ENCODE results near the gene C11orf68. TPM values are rescaled to one million over a fixed set of nuclear protein-coding genes. Genes with fewer than 3 reads are reported as not detected.

C11orf68 gene
- total and polyA plus RNA-seq, 9 of the 15 experiments (the other 6 are each of a cell fraction or from before 2014, with no cell fraction given), result 3.6 to 35.9 (median 12.8) TPM

DNA sequence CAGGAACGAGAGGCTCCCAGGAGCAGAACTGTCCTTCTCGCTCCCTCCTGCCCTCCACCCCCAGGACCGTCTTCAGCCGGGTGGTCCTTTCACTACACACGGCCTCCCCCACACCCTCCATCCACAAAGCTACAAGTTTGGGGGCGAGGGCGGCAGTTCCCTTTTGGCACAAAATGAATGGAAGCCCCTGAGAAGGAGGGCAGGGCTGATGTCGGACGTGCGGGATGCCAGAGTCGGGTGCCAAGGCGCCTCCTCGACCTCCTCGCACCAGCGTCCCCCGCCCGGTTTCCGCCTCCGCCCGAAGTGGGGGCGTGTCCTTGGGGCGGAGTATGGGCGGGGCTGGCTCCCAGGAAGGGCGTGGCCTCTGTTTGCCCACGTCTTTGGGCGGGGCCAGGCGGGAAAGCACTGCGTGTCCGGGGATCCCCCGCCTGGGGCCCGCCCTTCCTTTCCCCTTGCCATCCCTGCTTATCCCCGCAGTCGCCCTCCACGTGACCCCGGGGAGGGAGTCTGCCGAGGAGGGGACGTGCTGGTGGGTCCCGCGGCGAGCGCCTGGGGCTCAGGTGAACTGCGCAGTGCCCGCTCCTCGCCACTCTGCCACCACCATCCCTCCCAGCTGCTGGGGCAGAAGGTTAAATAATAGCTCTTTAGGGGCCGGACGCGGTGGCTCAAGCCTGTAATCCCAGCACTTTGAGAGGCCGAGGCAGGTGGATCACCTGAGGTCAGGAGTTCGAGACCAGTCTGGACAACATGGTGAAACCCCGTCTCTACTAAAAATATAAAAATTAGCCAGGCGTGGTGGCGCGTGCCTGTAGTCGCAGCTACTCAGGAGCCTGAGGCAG, 45.3 kb downstream of the C11orf68 start (continued):
- TF ChIP-seq ZNF589 (CRISPR knock-in tag; IDR thresholded peaks at IDR 0.05; ENCODE audit: low read depth) (no peak), TAL1 (IDR thresholded peaks at IDR 0.05) (no peak), TFAM (CRISPR knock-in tag; conservative IDR thresholded peaks at IDR 0.05) (no peak), MEIS2 (IDR thresholded peaks at IDR 0.05; ENCODE audit: partially characterized antibody) (no peak), PHF8 (IDR thresholded peaks at IDR 0.05; ENCODE audit: borderline replicate concordance, low read length) (peak; percentile 71; the same call in 1 of the 2 replicates), ZNF507 (tag; conservative IDR thresholded peaks at IDR 0.05) (no peak), POLR2B (IDR thresholded peaks at IDR 0.05; ENCODE audit: low read depth, partially characterized antibody) (peak; percentile 71), TAF1 (IDR thresholded peaks at IDR 0.05; ENCODE audit: control insufficient read depth, extremely low read depth, insufficient read depth, low read length, severe bottlenecking) (no peak), RBM25 (IDR thresholded peaks at IDR 0.05; ENCODE audit: low read depth, low read length, severe bottlenecking) (no peak), ZKSCAN3 (CRISPR knock-in tag; IDR thresholded peaks at IDR 0.05) (no peak), HEY1 (CRISPR knock-in tag; IDR thresholded peaks at IDR 0.05; ENCODE audit: borderline replicate concordance) (no peak)
- TF ChIP-seq, protein P1, sequence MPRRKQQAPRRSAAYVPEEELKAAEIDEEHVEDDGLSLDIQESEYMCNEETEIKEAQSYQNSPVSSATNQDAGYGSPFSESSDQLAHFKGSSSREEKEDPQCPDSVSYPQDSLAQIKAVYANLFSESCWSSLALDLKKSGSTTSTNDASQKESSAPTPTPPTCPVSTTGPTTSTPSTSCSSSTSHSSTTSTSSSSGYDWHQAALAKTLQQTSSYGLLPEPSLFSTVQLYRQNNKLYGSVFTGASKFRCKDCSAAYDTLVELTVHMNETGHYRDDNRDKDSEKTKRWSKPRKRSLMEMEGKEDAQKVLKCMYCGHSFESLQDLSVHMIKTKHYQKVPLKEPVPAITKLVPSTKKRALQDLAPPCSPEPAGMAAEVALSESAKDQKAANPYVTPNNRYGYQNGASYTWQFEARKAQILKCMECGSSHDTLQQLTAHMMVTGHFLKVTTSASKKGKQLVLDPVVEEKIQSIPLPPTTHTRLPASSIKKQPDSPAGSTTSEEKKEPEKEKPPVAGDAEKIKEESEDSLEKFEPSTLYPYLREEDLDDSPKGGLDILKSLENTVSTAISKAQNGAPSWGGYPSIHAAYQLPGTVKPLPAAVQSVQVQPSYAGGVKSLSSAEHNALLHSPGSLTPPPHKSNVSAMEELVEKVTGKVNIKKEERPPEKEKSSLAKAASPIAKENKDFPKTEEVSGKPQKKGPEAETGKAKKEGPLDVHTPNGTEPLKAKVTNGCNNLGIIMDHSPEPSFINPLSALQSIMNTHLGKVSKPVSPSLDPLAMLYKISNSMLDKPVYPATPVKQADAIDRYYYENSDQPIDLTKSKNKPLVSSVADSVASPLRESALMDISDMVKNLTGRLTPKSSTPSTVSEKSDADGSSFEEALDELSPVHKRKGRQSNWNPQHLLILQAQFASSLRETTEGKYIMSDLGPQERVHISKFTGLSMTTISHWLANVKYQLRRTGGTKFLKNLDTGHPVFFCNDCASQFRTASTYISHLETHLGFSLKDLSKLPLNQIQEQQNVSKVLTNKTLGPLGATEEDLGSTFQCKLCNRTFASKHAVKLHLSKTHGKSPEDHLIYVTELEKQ (CRISPR knock-in tag; IDR thresholded peaks at IDR 0.05), result no peak
- TF ChIP-seq, protein P2, sequence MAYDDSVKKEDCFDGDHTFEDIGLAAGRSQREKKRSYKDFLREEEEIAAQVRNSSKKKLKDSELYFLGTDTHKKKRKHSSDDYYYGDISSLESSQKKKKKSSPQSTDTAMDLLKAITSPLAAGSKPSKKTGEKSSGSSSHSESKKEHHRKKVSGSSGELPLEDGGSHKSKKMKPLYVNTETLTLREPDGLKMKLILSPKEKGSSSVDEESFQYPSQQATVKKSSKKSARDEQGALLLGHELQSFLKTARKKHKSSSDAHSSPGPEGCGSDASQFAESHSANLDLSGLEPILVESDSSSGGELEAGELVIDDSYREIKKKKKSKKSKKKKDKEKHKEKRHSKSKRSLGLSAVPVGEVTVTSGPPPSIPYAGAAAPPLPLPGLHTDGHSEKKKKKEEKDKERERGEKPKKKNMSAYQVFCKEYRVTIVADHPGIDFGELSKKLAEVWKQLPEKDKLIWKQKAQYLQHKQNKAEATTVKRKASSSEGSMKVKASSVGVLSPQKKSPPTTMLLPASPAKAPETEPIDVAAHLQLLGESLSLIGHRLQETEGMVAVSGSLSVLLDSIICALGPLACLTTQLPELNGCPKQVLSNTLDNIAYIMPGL (CRISPR knock-in tag; IDR thresholded peaks at IDR 0.05), result 0 out of 2 replicates have a peak, but pooled peaks have one; percentile 52
- TF ChIP-seq, protein P3, sequence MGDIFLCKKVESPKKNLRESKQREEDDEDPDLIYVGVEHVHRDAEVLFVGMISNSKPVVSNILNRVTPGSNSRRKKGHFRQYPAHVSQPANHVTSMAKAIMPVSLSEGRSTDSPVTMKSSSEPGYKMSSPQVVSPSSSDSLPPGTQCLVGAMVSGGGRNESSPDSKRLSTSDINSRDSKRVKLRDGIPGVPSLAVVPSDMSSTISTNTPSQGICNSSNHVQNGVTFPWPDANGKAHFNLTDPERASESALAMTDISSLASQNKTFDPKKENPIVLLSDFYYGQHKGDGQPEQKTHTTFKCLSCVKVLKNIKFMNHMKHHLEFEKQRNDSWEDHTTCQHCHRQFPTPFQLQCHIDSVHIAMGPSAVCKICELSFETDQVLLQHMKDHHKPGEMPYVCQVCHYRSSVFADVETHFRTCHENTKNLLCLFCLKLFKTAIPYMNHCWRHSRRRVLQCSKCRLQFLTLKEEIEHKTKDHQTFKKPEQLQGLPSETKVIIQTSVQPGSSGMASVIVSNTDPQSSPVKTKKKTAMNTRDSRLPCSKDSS (IDR thresholded peaks at IDR 0.05; ENCODE audit: low read depth, partially characterized antibody), result no peak
- TF ChIP-seq, protein P4, sequence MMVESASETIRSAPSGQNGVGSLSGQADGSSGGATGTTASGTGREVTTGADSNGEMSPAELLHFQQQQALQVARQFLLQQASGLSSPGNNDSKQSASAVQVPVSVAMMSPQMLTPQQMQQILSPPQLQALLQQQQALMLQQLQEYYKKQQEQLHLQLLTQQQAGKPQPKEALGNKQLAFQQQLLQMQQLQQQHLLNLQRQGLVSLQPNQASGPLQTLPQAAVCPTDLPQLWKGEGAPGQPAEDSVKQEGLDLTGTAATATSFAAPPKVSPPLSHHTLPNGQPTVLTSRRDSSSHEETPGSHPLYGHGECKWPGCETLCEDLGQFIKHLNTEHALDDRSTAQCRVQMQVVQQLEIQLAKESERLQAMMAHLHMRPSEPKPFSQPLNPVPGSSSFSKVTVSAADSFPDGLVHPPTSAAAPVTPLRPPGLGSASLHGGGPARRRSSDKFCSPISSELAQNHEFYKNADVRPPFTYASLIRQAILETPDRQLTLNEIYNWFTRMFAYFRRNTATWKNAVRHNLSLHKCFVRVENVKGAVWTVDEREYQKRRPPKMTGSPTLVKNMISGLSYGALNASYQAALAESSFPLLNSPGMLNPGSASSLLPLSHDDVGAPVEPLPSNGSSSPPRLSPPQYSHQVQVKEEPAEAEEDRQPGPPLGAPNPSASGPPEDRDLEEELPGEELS (CRISPR knock-in tag; IDR thresholded peaks at IDR 0.05; ENCODE audit: borderline replicate concordance), result no peak
- TF ChIP-seq, protein P5, sequence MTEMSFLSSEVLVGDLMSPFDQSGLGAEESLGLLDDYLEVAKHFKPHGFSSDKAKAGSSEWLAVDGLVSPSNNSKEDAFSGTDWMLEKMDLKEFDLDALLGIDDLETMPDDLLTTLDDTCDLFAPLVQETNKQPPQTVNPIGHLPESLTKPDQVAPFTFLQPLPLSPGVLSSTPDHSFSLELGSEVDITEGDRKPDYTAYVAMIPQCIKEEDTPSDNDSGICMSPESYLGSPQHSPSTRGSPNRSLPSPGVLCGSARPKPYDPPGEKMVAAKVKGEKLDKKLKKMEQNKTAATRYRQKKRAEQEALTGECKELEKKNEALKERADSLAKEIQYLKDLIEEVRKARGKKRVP (CRISPR knock-in tag; IDR thresholded peaks at IDR 0.05), result no peak
